Activated CD8-positive, alpha-beta memory T cell treated with anti-CD3 and anti-CD28 coated beads for 1 hour (primary cell): ENCODE results near the gene EIF4E1B.
"Not testable (repeated sequence)": the region's sequence is repeated elsewhere in the genome, so short reads cannot be mapped to it uniquely, and the experiment has no call there.

Experiments used
- DNase-seq, 2 donors: peaks; one replicate each; pipeline ENCODE4 v3.0.0-alpha.2; 2020; ENCODE audit warnings: low read depth in 1 of 2; ENCODE audit errors: extremely low read depth in 1 of 2

The EIF4E1B gene, protein sequence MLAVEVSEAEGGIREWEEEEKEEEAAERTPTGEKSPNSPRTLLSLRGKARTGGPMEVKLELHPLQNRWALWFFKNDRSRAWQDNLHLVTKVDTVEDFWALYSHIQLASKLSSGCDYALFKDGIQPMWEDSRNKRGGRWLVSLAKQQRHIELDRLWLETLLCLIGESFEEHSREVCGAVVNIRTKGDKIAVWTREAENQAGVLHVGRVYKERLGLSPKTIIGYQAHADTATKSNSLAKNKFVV

GRCh38 chr5:176629853-176630680 is at the start of gene EIF4E1B, which contains the start of gene SNCB:
EIF4E1B (plus strand) TSS chr5:176630675; CDS start chr5:176642788, 12,113 bp downstream.
SNCB (minus strand) TSS chr5:176630534; CDS start chr5:176629654, 880 bp downstream.
- DNase-seq, result peak in 1 of 2 donors; percentile 31

DNA sequence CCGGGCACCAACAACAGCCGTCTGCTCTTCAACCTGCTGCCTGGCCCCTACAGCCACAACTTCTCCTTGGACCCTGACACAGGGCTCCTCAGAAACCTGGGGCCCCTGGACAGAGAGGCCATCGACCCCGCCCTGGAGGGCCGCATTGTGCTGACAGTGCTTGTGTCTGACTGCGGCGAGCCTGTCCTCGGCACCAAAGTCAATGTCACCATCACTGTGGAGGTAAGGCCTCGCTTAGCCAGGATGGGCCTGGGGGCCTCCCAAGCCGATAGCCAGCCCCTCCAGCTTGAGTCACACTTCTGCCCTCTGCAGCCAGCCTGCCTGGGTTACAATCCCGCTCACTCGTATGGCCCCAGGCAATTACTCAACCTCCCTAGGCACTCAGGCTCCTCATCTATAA is 49.1 kb upstream of the EIF4E1B start:
- no peak for DNase-seq

DNA sequence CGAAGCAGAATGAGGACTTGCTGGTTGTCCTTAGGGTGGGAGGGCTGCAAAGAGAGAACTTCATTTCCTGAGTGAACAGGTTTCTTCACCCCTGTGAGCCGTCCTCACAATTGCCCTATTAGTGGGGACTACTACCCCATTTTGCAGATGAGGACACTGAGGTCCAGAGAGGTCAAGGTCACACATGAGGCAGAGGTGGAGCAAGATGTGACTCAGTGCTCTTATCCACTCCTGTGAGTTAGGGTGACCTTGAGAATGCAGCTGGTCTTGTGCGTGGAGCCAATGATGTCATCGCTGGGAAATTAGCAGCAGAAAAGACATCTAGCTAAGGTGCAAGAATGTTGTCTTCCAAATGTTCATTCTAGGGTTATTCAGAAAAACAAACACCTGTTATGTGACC is 47.4 kb upstream of the EIF4E1B start:
- DNase-seq, result no peak

DNA sequence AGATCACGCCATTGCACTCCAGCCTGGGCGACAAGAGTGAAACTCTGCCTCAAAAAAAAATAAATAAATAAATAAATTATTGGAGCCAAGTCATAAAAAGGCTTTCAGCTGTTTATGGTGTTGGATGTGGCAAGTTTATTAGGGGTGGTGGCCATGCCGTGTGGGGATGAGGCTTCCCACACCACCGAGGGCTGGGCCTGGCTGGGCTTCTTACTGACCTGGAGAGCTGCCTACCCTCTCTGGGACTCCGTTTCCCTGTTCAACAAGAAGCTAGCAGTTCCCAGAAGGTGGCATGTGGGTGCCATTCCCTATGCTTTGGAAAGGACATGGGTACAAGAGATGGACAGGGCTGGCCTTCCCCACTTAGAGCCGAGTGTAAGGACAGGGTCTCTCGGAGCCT is 43.1 kb upstream of the EIF4E1B start:
- DNase-seq, result no peak

GRCh38 chr5:176588297-176588696 is 42.2 kb upstream of the EIF4E1B start:
- DNase-seq, result no peak

- DNase-seq, result no peak
Measured at GRCh38 chr5:176589039-176589769, 41.3 kb upstream of the EIF4E1B start.

GRCh38 chr5:176590035-176590717 is 40.3 kb upstream of the EIF4E1B start:
- DNase-seq, result no peak

GRCh38 chr5:176591667-176592066 is 38.8 kb upstream of the EIF4E1B start:
- DNase-seq, result not testable (repeated sequence)

- no peak for DNase-seq
Measured at GRCh38 chr5:176592573-176592972, 37.9 kb upstream of the EIF4E1B start.

- no peak for DNase-seq
Measured at GRCh38 chr5:176593273-176593869, 37.1 kb upstream of the EIF4E1B start.

GRCh38 chr5:176594554-176594953 is 35.9 kb upstream of the EIF4E1B start:
- DNase-seq, result no peak

DNA sequence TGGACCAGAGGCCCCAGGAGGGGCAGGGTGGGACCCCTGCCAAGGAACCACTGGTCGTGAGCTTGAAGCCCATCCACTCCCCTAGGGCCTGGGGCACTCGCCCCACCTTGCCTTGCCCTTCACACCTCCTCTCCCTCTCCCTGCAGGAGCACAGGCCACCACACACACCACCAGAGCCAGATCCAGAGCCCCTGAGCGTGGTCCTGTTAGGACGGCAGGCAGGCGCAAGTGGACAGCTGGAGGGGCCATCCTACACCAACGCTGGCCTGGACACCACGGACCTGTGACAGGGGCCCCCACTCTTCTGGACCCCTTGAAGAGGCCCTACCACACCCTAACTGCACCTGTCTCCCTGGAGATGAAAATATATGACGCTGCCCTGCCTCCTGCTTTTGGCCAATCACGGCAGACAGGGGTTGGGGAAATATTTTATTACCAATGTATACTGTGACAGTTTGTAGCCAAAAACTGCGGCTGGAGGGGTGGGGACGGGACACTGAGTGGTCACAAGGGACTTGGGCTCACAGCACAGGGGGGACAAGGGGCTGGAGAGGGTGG is 35.0 kb upstream of the EIF4E1B start:
- no peak for DNase-seq

DNA sequence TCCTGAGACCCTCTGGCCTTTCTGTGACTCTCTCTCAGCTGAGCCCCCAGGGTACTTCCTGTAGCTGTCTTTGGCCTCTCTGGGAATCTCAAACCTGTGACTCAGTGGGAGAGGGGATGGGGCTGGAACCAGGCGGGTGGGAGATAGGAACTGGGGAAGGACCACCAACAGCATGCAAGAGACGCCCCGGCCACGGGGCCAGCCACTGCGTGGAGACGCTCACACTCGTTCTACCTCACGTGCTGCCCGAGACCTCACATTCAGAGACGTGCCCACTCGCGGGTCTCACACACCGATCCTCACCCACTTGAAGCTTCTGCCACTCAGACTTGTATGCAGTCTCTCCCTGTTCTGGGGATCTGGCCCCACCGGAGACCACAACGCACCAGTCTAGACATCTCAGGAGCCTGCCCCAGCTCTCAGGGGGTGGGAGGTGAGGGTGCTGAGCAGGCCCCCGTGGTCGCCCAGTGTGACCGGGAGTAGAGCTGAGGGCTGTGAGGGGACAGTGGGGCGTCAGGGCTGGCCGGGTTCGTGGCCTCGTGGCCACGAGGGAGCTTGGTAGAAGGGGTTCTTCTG is 34.3 kb upstream of the EIF4E1B start:
- DNase-seq, result no peak

GRCh38 chr5:176596689-176597416 is 33.6 kb upstream of the EIF4E1B start:
- peak; percentile 27 to 51 for DNase-seq

- DNase-seq, result no peak
Measured at GRCh38 chr5:176597417-176598389, 32.8 kb upstream of the EIF4E1B start.

DNA sequence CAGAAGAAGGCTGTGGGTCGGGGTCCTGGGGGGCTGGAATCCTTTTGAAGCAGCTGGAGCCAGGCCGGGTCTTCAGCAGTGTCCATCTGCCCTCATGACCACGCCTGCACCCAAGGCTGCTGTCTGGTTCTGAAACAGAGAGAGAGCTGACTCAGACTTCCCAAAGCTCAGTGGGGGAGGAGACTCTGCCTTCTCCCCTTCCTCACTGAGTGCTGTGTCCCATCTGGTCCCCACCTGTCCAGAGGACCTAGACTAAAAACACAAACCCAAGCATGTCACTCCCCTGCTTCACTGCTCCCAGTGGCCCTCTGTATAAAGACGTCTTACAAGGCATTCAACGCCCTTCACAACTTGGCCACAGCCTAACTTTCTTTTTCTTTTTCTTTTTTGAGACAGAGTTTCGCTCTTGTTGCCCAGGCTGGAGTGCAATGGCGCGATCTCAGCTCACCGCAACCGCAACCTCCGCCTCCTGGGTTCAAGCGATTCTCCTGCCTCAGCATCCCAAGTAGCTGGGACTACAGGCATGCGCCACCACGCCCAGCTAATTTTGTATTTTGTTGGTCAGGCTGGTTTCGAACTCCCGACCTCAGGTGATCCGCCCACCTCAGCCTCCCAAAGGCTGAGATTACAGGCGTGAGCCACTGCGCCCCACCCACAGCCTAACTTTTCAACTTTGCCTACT is 30.6 kb upstream of the EIF4E1B start:
- not testable (repeated sequence) for DNase-seq

- no peak for DNase-seq
Measured at GRCh38 chr5:176601901-176602482, 28.5 kb upstream of the EIF4E1B start.
